Skeletal muscle tissue (tissue), 4 donors: ENCODE results near the gene MDFI. TPM values are rescaled to one million over a fixed set of nuclear protein-coding genes. Genes with fewer than 3 reads are reported as not detected.

ENCODE experiments used
- H3K27ac ChIP-seq: one replicate; pipeline ENCODE4 v1.7.0; 2013; ENCODE audit warnings: mild to moderate bottlenecking, low read depth, low read length, inconsistent platforms
- H3K27me3 ChIP-seq, 3 donors: one replicate each; pipeline ENCODE4 v1.7.0; 2013; ENCODE audit warnings: low read length in 3 of 3; ENCODE audit not compliant: control insufficient read depth in 3 of 3, insufficient read depth in 3 of 3
- H3K36me3 ChIP-seq, 3 donors: one replicate each; pipeline ENCODE4 v1.7.0; 2013; ENCODE audit warnings: low read length in 3 of 3; ENCODE audit not compliant: control insufficient read depth in 3 of 3, insufficient read depth in 3 of 3
- H3K4me1 ChIP-seq, 3 donors: one replicate each; pipeline ENCODE4 v1.7.0; 2013; ENCODE audit warnings: low read length in 3 of 3, mild to moderate bottlenecking in 3 of 3; ENCODE audit not compliant: control insufficient read depth in 3 of 3, insufficient read depth in 3 of 3
- H3K4me3 ChIP-seq, 3 donors: one replicate each; pipeline ENCODE4 v1.7.0; 2013; ENCODE audit warnings: low read length in 3 of 3
- H3K9ac ChIP-seq, 3 donors: one replicate each; pipeline ENCODE4 v1.7.0; 2013; ENCODE audit warnings: low read length in 3 of 3, mild to moderate bottlenecking in 3 of 3, moderate library complexity in 2 of 3, low read depth in 1 of 3
- H3K9me3 ChIP-seq, 3 donors: one replicate each; pipeline ENCODE4 v1.7.0; 2013; ENCODE audit warnings: low read length in 3 of 3; ENCODE audit not compliant: control insufficient read depth in 3 of 3
- total RNA-seq: library from RNA; depleted of rRNA; stranded (reverse); fragments of >200 nt; gene quantifications from one replicate; pipeline ENCODE4 v1.2.3, GENCODE V29; 2014
- donor health status: Osteomylitis.

MDFI gene
- total RNA-seq, 1 donor from 2014 or later, result 37.1 TPM

DNA sequence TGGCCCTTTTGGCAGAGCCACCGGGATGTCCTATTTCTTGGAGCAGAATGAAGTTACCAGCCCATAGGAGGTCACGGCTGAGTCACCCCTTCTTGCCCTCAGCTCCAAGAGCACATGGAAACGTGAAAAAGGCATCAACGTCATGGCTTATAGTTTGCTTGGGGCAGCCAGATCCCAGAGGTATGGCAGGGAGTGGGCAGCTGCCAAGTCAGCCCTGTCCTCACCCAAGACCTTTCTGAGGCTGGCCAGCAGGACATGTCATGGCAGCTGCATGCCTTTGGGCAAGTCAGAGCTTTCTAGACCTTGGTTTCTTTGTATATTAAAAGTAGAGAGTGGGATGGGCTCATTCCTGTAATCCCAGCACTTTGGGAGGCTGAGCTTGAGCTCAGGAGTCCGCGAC, 8.2 kb upstream of the MDFI start:
- Histone ChIP-seq H3K9ac (no peak overlapping the region), H3K9me3 (no peaks in the 10 kb centered on the region), H3K27me3 (no peaks in the 10 kb centered on the region), H3K4me1 (peaks cover 4 to 7% (median 6%) of the 10 kb centered on the region in 3 donors), H3K36me3 (no peaks in the 10 kb centered on the region), H3K4me3 (no peak overlapping the region), H3K27ac (no peak overlapping the region)

DNA sequence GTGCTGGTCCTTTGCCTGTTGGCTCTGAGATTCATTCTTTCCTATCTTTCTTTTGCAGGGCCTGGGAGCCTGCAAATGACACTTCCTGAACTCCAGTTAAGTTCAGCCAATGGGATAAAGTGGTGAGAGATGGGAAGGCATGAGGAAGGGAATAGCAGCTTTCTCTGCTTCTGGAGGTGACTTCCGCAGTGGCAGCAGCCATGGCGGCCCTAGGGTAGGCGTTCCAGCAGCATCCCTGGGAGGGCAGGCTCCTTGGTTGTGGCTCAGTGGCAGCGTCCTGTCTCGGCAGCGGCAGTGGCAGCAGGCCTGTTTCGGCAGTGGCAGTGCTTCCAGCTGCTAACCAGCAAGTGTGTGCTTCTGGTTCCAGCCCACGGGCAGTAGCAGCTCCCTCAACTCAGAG, 7.3 kb upstream of the MDFI start:
- Histone ChIP-seq H3K9ac (no peak overlapping the region), H3K36me3 (no peaks in the 10 kb centered on the region), H3K4me3 (no peak overlapping the region), H3K4me1 (no peaks in the 10 kb centered on the region), H3K9me3 (no peaks in the 10 kb centered on the region), H3K27me3 (no peaks in the 10 kb centered on the region), H3K27ac (no peak overlapping the region)

DNA sequence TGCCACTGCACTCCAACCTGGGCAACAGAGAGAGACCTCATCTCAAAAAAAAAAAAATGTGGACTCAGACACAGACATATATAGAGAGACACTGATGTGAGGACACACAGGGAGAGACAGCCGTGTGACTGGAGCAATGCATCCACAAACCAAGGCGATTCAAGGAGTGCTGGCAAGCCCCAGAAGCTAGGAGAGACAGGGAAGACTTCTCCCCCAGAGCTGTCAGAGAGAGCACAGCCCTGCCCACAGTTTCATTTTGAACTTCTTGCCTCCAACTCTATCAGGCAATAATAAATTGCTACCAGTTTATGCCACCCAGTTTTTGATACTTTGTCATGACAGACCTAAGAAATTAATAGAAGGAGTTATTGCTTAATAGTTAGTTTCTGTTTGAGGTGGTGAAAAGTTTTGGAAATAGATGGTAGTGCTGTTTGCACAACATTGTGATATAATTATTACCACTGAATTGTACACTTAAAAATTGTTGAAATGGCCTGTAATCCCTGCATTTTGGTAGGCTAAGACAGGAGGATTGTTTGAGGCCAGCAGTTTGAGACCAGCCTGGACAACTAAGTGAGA, 5.1 kb upstream of the MDFI start:
- Histone ChIP-seq H3K4me1 (peaks cover 5 to 6% (median 6%) of the 10 kb centered on the region in 3 donors), H3K9ac (no peak overlapping the region), H3K27ac (no peak overlapping the region), H3K27me3 (peaks cover 9 to 13% (median 12%) of the 10 kb centered on the region in 3 donors), H3K9me3 (no peaks in the 10 kb centered on the region), H3K4me3 (no peak overlapping the region), H3K36me3 (no peaks in the 10 kb centered on the region)

DNA sequence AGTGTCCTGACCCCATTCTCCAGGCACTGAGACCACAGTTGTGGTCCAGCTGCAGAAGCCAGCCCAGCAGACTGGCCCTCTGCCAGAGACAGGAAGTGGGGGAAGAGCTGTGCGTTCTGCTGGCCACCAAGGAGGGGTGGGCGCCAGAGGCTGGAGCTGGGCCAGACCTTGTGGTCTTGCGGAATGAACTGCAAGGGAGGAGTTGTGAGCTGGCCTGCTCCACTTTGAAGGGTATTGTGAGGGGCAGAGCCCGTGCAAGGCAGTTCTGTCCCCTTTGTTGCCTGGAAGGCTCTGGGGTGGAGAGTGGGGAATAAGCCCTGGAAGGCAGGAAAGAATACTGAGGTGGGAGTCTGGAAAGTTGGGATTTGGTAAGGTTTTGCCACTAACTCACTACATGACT, 3.6 kb upstream of the MDFI start:
- no peak overlapping the region for H3K27ac ChIP-seq
- no peak overlapping the region for H3K9ac ChIP-seq
- peaks cover 9 to 16% (median 14%) of the 10 kb centered on the region in 3 donors for H3K4me1 ChIP-seq
- peaks cover 23 to 27% (median 24%) of the 10 kb centered on the region in 3 donors for H3K27me3 ChIP-seq
- no peaks in the 10 kb centered on the region for H3K36me3 ChIP-seq
- no peak overlapping the region for H3K4me3 ChIP-seq
- H3K9me3 ChIP-seq, result no peaks in the 10 kb centered on the region

DNA sequence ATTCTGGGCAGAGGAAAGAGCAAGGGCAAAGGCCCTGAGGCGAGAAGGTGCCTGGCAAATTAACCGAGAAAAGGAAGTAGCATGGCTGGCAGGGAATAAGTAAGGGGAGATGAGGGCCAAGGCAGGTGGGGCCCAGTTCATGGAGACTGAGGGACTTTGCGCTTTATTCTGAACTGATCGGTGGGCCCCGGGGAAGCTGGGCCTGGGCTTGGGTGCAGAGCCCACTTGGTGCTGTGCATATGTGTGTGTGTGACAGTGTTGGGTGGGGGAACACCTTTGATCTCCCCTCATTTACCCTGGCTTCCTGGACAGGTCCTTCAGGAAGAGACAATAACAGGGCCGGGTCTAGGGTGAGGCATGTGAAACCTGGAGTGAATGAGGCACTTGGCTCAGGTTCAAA, 2.9 kb upstream of the MDFI start:
- Histone ChIP-seq H3K4me1 (peaks cover 12 to 16% (median 14%) of the 10 kb centered on the region in 3 donors), H3K36me3 (no peaks in the 10 kb centered on the region), H3K9ac (no peak overlapping the region), H3K9me3 (no peaks in the 10 kb centered on the region), H3K4me3 (no peak overlapping the region), H3K27ac (no peak overlapping the region), H3K27me3 (peaks cover 24 to 31% (median 29%) of the 10 kb centered on the region in 3 donors)

DNA sequence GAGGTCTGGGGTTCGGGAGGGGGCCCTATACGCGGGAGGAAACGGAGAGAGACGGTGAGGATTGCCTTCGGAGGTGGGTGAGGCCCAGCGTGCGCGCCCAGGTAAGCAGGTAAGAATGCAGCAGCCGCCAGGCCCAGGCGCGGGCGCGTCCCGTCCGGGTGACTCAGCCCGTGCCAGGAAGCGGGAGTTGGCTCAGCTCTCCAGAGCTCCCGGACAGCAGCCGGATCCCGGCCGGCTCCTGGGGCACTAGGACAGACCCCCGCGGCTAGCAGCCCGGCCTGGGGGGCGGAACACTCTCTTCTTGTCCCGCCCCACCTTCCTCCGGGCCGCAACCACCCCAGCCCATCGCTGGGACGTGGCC, 1.5 kb upstream of the MDFI start:
- H3K9me3 ChIP-seq, result no peaks in the 10 kb centered on the region
- H3K4me1 ChIP-seq, result peaks cover 12 to 16% (median 14%) of the 10 kb centered on the region in 3 donors
- H3K36me3 ChIP-seq, result no peaks in the 10 kb centered on the region
- peaks cover 24 to 33% (median 31%) of the 10 kb centered on the region in 3 donors for H3K27me3 ChIP-seq
- H3K4me3 ChIP-seq, result no peak overlapping the region
- no peak overlapping the region for H3K9ac ChIP-seq
- no peak overlapping the region for H3K27ac ChIP-seq

DNA sequence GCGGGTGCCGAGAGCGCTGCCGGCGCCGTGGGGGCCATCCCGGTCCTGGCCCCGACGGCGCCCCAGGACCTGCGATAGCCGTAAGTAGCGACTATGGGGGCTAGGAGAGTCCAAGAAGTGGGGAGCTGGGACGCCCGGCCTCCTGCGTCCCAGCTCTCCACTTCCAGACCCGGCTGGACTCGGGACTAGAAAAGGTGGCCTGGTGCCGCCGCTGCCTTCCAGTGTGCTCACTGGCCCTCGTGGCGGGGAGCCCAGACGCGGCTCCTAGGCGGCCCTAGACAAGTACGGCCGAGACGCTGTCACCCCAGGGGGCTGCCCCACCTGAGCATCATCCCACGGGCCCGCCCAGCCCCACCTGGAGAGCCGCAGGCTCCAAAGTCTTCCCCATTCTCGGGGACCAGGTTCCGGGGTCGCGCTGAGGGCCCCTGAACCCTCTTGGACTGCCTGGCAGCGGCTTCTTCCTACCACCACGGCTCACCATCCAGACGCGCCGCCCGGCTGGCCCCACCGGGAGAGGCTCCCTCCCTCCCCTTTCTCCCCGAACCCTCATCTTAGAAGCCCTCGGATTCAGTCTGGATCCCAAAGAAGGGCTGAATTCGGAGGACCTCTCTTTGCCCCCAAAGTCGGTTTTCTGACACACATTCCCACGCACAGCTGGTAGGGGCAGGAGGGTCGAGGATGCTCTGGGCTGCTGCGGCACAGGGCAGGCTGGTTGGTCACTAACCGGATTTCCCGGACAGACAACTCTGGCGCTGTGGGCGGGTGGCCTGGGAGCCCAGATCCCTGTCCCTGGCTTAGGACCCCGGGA, 870 bp upstream of the MDFI start:
- no peaks in the 10 kb centered on the region for H3K9me3 ChIP-seq
- H3K9ac ChIP-seq, result peak overlapping the region in 1 of 3 donors; percentile 40
- H3K4me3 ChIP-seq, result peak overlapping the region; percentile 43 to 49 (median 45)
- peaks cover 12 to 16% (median 14%) of the 10 kb centered on the region in 3 donors for H3K4me1 ChIP-seq
- peaks cover 24 to 36% (median 31%) of the 10 kb centered on the region in 3 donors for H3K27me3 ChIP-seq
- no peaks in the 10 kb centered on the region for H3K36me3 ChIP-seq
- no peak overlapping the region for H3K27ac ChIP-seq

DNA sequence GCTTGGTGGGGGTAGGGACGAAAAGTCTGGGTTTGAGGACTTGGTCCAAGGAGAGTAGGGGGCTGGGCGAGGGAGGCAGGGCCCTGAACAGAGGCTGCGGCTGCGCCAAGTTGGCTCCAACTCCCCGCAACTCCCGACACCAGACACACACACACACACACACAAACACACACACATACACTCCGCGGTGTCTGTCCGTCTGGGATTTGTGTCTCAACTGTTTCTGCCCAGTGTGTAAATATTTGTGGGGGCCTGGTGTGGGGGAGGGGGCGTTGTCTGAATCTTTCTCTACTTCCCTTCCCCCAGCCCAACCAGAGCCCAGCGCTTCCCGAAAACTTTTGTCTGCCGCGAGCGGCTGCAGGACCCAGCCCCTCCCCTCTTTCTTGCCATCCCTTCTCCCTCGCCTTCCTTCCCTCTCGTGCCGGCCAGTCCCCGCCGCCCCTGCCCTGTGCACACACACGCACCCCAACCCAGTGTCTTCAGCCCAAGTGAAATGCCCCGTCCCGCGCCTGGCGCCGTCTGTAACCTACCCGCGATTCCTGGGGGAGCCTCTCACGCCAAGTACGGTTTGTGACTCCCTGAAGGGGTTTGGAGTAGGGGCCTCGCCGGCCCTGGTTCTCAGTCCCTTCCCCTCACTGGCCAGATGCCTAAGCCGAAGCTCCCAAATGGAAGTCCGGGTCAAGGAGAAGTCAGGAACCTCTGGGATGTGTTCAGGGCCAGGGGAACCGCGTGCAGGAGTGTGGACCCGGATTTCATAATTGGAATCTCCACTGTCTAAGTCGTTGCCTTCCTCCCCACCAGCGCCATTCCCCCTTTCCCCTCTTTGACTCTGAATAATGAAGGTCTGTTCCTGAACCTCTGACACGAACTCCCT, 904 bp downstream of the MDFI start:
- Histone ChIP-seq H3K4me3 (peak overlapping the region; percentile 46 to 63 (median 48)), H3K27ac (peak overlapping the region; percentile 44), H3K9ac (peak overlapping the region in 1 of 3 donors; percentile 3), H3K9me3 (no peaks in the 10 kb centered on the region), H3K36me3 (no peaks in the 10 kb centered on the region), H3K4me1 (peaks cover 12 to 16% (median 14%) of the 10 kb centered on the region in 3 donors), H3K27me3 (peaks cover 24 to 36% (median 31%) of the 10 kb centered on the region in 3 donors)

DNA sequence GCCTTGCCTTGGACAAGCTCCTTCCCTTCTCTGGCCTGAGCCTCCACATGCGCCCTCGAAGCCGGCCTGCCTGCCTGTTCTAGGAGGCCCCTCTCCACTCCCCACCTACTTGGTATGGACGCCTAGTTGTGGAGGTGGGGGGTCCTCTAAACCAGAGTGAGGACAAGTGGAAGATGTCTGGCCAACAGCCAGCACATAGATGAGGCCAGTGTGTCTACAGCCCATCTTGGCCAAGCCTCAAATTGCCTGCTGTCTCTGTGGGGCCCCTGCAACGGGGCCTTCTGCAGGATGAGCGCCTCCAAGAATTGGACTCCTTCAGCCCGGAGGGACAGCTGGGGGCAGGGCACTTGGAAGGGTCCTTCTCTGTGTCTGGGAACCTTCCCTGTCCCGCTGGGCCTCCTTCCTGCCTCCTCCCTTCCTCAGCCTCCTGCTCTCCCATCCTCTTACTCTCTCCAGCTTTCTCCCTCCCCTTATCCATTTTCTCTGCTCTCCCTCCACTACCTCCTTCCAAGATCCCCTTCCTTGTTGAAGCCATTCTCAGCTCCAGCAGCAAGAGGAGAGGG, 1.6 kb downstream of the MDFI start:
- Histone ChIP-seq H3K4me3 (peak overlapping the region in 1 of 3 donors; percentile 23), H3K9ac (no peak overlapping the region), H3K4me1 (peaks cover 12 to 16% (median 14%) of the 10 kb centered on the region in 3 donors), H3K27me3 (peaks cover 24 to 36% (median 31%) of the 10 kb centered on the region in 3 donors), H3K27ac (peak overlapping the region; percentile 36), H3K36me3 (no peaks in the 10 kb centered on the region), H3K9me3 (no peaks in the 10 kb centered on the region)
